ENCODE measurements around the gene C1RL.

- TF ChIP-seq POLR2A (IDR thresholded peaks at IDR 0.05) (no peak), CTCF (IDR thresholded peaks at IDR 0.05) (no peak)
Observed at GRCh38 chr12:7156259-7157197, 47.5 kb upstream of the C1RL start.
